Epithelial cell of esophagus (primary cell): ENCODE results near the gene KLF7.

Experiments used
- DNase-seq: peaks from one replicate; pipeline ENCODE4 v3.0.0; 2010; ENCODE audit warnings: low read depth
- H3K4me3 ChIP-seq: 2 replicates; pipeline ENCODE4 v1.5.1; 2011; ENCODE audit warnings: mild to moderate bottlenecking, low read length, control low read depth
- TF ChIP-seq, protein P1 (sequence below): IDR thresholded peaks from 2 replicates; pipeline ENCODE4 v1.5.1; 2011; ENCODE audit warnings: low read depth, mild to moderate bottlenecking, low read length, control low read depth, inconsistent platforms; ENCODE audit not compliant: insufficient read depth; ENCODE audit errors: missing control alignments

The KLF7 gene

DNA sequence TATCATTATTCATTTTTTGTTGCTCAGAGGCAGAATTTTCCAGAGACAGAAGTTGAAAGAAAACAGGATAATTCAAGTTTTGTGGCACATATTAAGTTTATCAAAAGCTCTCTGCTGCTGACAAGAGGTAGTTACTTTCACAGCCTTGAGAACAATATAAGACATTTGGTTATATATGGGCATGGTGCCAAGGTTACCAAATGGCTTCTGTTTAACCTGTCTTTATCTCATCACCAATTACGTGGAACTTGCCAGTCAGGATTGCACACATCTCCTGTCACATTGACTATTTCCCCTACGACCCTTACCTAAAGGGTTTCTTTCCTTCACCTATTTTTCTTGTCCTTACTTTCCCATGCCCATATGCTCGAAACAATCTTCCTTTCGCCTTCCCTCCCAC, 35.9 kb downstream of the KLF7 start:
- no peak overlapping the region for H3K4me3 ChIP-seq
- TF ChIP-seq, protein P1, sequence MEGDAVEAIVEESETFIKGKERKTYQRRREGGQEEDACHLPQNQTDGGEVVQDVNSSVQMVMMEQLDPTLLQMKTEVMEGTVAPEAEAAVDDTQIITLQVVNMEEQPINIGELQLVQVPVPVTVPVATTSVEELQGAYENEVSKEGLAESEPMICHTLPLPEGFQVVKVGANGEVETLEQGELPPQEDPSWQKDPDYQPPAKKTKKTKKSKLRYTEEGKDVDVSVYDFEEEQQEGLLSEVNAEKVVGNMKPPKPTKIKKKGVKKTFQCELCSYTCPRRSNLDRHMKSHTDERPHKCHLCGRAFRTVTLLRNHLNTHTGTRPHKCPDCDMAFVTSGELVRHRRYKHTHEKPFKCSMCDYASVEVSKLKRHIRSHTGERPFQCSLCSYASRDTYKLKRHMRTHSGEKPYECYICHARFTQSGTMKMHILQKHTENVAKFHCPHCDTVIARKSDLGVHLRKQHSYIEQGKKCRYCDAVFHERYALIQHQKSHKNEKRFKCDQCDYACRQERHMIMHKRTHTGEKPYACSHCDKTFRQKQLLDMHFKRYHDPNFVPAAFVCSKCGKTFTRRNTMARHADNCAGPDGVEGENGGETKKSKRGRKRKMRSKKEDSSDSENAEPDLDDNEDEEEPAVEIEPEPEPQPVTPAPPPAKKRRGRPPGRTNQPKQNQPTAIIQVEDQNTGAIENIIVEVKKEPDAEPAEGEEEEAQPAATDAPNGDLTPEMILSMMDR, result no peak
- DNase-seq, result peak; percentile 53

DNA sequence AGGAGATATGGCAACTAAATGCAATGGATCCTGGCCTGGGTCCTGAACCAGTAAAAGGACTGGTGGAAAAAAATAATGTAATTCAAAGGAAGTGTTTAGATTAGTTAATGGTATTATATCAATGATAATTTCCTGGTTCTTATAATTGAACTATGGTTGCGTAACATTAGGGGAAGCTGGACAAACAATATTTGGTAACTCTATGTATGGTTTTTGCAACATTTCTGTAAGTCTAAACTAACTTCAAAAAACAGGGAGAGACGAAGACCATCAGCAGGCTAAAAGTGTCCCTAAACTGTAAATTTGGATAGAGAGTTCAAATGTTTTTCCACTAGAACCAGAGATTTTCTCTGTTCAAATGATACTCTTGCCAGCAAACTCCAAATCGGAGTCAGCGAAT, 36.9 kb downstream of the KLF7 start:
- no peak overlapping the region for H3K4me3 ChIP-seq
- no peak for DNase-seq

DNA sequence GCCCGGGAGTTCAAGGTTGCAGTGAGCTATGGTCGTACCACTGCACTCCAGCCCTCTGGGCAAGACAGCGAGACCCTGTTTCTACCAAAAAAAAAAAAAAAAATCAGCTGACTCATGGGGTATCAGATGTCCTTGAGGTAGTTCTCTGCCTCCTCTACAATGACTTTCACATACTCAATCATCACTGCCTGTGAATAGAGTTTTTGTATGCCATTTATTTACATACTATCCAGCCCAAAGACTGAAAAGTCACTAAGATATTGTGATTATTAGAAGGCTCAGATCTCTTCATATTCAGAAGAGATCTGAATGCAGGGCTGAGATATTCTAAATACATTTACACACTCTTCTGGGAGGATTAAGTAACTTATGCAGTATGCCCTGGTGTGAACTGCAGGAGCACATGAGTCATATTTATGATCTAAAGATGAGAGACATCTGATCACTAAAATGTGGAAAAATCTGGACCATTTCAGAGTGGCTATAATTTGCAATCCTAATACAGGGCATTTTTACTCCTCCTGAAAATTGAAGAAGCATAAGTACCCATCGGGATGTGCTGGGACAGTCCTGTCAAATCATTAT, 38.9 kb downstream of the KLF7 start:
- TF ChIP-seq, protein P1, result no peak
- DNase-seq, result no peak
- H3K4me3 ChIP-seq, result no peak overlapping the region

More for the DNA sequence above, 36.9 kb downstream of the KLF7 start:
- TF ChIP-seq, protein P1, result no peak

DNA sequence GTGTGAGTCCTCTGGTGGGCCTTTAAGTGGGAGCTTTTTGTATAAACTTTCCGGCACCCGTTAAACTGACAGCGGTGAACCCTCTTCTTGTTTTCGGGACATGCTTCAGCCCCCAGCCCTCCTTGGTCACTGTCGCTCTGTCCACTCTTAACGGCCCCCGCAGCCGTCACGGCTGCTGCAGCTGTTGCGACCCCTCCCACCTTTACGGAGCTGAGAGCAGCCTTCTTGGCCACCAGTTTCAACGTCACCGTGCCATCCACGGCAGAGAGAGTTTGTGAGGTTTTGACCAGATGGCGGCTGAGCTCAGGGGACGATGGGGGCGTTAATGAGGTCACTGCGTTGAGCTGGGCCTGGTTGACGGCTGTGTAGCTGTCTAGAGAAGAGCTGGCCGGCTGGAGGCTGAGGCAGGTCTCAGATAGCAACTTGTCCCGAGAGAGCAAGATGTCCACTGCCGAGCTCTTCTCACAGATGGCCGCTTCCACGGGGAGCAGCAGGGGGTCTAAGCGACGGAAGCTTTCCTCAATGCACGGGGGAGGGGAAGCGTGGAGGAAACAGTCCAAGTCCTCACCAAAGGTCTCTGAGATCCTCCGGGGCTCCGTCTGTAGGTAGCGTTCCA, 41.9 kb downstream of the KLF7 start:
- TF ChIP-seq, protein P1, result no peak
- no peak overlapping the region for H3K4me3 ChIP-seq
- no peak for DNase-seq

DNA sequence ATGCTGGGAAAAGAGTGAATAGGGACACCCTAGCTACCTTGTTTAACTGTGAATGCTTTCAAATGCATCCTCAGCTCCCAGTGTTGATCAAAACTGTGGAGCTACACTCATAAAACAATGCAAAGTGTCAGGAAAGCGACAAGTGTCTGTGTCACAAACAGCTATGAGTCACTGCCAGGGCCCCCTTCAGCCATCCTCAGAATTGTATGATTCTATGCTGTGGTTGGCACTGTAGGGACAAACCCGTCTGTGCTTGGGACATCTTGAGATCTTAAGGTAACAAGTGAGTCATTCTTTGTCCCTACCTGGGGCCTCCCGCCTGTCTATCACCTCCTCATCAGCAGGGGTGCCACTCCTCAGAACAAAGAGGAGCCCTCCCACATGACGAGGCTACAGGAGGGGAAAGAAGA, 42.4 kb downstream of the KLF7 start:
- TF ChIP-seq, protein P1, result no peak
- H3K4me3 ChIP-seq, result no peak overlapping the region
- DNase-seq, result peak; percentile 44

DNA sequence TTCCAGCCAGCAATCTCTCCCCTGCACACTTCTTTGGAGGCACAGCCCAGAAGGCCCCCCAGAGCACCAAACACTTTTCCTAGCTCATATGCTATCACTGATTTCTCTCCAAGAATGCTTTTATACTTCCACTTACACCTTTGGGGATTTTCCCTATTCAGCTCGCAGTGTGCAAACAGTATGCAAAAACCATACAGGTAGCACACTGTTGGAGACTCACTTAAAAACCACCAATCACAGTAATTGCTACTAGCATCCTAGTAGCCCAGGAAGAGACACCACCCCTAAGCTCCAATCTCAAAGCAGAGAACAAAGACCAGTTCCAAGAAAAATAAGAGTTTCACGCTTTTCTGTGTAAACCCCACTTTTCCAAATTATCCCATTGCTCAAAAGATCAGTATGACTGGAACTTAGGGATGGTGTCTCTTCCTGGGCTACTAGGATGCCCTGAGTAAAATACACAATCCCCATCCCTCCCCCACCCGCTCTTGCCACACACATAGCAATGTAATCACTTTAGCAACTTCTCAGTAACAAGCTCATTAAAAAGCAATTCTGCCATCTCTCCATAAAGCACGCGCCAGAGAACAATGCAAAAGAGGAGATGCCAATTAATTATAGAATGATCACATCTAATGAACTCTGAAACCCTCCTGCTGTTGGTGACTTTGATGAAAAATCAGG, 43.0 kb downstream of the KLF7 start:
- H3K4me3 ChIP-seq, result no peak overlapping the region
- TF ChIP-seq, protein P1, result no peak
- no peak for DNase-seq
